Measurements from ENCODE around the gene TOR1AIP2.

Gene TOR1AIP2

DNA sequence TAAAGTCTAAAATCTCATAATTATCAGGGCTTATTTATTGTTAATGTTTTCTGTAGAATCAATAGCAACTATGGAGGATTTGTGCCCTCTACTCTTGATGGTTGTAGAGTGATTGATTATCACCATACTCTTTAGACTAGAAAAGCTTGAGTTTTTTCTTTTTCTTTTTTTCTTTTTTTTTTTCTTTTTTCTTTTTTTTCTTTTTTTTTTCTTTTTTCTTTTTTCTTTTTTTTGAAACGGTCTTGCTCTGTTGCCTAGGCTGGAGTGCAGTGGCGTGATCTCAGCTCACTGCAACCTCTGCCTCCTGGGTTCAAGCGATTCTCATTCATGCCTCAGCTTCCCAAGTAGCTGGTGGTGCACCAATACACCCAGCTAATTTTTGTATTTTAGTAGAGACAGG is 34.2 kb upstream of the TOR1AIP2 start:
- Histone ChIP-seq H3K27ac (ENCODE audit: low read depth, low read length) (no peak overlapping the region), H3K27me3 (ENCODE audit: control insufficient read depth in 5 of 5, insufficient read depth in 4 of 5, low read length in 5 of 5) (no peaks in the 10 kb centered on the region), H3K4me3 (ENCODE audit: low read depth in 1 of 5, low read length in 5 of 5) (no peak overlapping the region), H3K4me1 (ENCODE audit: control insufficient read depth in 5 of 5, insufficient read depth in 5 of 5, low read length in 5 of 5) (no peaks in the 10 kb centered on the region), H3K9me3 (ENCODE audit: control insufficient read depth in 5 of 5, low read length in 5 of 5) (no peaks in the 10 kb centered on the region), H3K9ac (ENCODE audit: low read length in 5 of 5) (no peak overlapping the region), H3K36me3 (ENCODE audit: control insufficient read depth in 5 of 5, insufficient read depth in 5 of 5, low read length in 5 of 5) (peaks cover 21 to 67% (median 51%) of the 10 kb centered on the region in 5 donors)

DNA sequence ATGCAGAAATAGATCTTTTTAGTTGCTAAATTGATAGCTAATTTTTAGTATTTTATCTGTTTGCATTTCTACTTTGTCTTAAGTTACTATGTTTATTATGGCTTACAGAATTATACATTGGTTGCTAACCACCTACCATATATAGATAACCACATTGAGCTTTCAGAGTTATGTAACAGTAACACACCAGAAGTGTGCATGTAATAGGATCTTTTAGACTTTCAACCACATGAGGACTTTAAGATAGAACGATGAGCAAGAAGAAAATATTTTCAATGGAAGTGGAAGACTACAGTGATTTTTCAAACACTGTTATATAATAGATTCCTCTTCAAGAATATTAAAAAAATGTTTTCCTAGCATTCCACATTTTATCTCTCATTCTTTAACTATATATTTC is 33.3 kb upstream of the TOR1AIP2 start:
- H3K4me3 ChIP-seq (ENCODE audit: low read depth in 1 of 5, low read length in 5 of 5), result no peak overlapping the region
- no peak overlapping the region for H3K27ac ChIP-seq (ENCODE audit: low read depth, low read length)
- H3K27me3 ChIP-seq (ENCODE audit: control insufficient read depth in 5 of 5, insufficient read depth in 4 of 5, low read length in 5 of 5), result no peaks in the 10 kb centered on the region
- H3K4me1 ChIP-seq (ENCODE audit: control insufficient read depth in 5 of 5, insufficient read depth in 5 of 5, low read length in 5 of 5), result no peaks in the 10 kb centered on the region
- H3K9me3 ChIP-seq (ENCODE audit: control insufficient read depth in 5 of 5, low read length in 5 of 5), result no peaks in the 10 kb centered on the region
- peaks cover 16 to 59% (median 48%) of the 10 kb centered on the region in 5 donors for H3K36me3 ChIP-seq (ENCODE audit: control insufficient read depth in 5 of 5, insufficient read depth in 5 of 5, low read length in 5 of 5)
- H3K9ac ChIP-seq (ENCODE audit: low read length in 5 of 5), result no peak overlapping the region

DNA sequence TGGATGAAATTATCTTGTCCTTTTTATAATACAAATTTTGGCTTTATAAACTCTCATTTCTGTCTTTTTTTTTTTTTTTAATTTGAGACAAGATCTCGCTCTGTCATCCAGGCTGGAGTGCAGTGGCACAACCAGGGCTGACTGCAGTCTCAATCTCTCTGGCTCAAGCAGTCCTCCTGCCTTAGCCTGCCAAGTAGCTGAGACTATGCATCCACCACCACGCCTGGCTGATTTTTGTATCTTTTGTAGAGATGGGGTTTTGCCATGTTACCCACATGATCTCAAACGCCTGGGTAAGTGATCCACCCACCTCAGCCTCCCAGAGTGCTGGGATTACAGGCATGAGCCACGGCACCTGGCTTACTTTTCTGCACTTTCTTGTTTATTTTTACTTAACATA is 12.0 kb upstream of the TOR1AIP2 start:
- Histone ChIP-seq H3K4me3 (ENCODE audit: low read depth in 1 of 5, low read length in 5 of 5) (no peak overlapping the region), H3K36me3 (ENCODE audit: control insufficient read depth in 5 of 5, insufficient read depth in 5 of 5, low read length in 5 of 5) (peaks cover 32 to 59% (median 36%) of the 10 kb centered on the region in 5 donors), H3K27me3 (ENCODE audit: control insufficient read depth in 5 of 5, insufficient read depth in 4 of 5, low read length in 5 of 5) (no peaks in the 10 kb centered on the region), H3K9me3 (ENCODE audit: control insufficient read depth in 5 of 5, low read length in 5 of 5) (no peaks in the 10 kb centered on the region), H3K4me1 (ENCODE audit: control insufficient read depth in 5 of 5, insufficient read depth in 5 of 5, low read length in 5 of 5) (peaks cover 0 to 23% (median 14%) of the 10 kb centered on the region in 5 donors), H3K9ac (ENCODE audit: low read length in 5 of 5) (no peak overlapping the region), H3K27ac (ENCODE audit: low read depth, low read length) (no peak overlapping the region)

- no peak overlapping the region for H3K4me3 ChIP-seq (ENCODE audit: low read depth in 1 of 5, low read length in 5 of 5)
- no peaks in the 10 kb centered on the region for H3K27me3 ChIP-seq (ENCODE audit: control insufficient read depth in 5 of 5, insufficient read depth in 4 of 5, low read length in 5 of 5)
- H3K27ac ChIP-seq (ENCODE audit: low read depth, low read length), result no peak overlapping the region
- peak overlapping the region in 1 of 5 donors; percentile 26 for H3K9ac ChIP-seq (ENCODE audit: low read length in 5 of 5)
- H3K36me3 ChIP-seq (ENCODE audit: control insufficient read depth in 5 of 5, insufficient read depth in 5 of 5, low read length in 5 of 5), result peaks cover 33 to 48% (median 34%) of the 10 kb centered on the region in 5 donors
- peaks cover 3 to 37% (median 28%) of the 10 kb centered on the region in 5 donors for H3K4me1 ChIP-seq (ENCODE audit: control insufficient read depth in 5 of 5, insufficient read depth in 5 of 5, low read length in 5 of 5)
- no peaks in the 10 kb centered on the region for H3K9me3 ChIP-seq (ENCODE audit: control insufficient read depth in 5 of 5, low read length in 5 of 5)
These were observed 10.5 kb upstream of the TOR1AIP2 start for GRCh38 chr1:179888071-179888470.

DNA sequence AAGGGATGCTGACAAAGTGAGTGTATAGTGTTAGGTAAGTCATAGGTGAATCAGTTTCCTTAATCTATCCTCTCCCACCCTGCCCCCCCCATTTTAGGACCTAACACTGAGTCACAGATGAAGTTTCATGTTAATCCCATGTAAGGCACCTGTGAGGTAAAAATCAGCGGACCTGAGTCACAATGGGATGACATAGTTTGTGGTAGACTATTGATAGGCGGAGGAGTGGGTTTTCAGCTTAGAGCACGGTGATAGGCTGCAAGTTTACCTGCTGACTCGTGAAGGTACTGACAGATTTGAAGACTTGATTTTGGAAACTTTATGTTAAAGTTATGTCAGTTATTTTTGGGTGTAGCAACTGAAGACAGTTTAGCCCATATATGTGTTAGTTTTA is 6.1 kb upstream of the TOR1AIP2 start:
- Histone ChIP-seq H3K27ac (ENCODE audit: low read depth, low read length) (peak overlapping the region; percentile 98), H3K36me3 (ENCODE audit: control insufficient read depth in 5 of 5, insufficient read depth in 5 of 5, low read length in 5 of 5) (peaks cover 5 to 20% (median 16%) of the 10 kb centered on the region in 5 donors), H3K9ac (ENCODE audit: low read length in 5 of 5) (peak overlapping the region; percentile 84 to 98 (median 98)), H3K4me1 (ENCODE audit: control insufficient read depth in 5 of 5, insufficient read depth in 5 of 5, low read length in 5 of 5) (peaks cover 5 to 52% (median 38%) of the 10 kb centered on the region in 5 donors), H3K27me3 (ENCODE audit: control insufficient read depth in 5 of 5, insufficient read depth in 4 of 5, low read length in 5 of 5) (no peaks in the 10 kb centered on the region), H3K9me3 (ENCODE audit: control insufficient read depth in 5 of 5, low read length in 5 of 5) (no peaks in the 10 kb centered on the region), H3K4me3 (ENCODE audit: low read depth in 1 of 5, low read length in 5 of 5) (peak overlapping the region; percentile 76 to 97 (median 96))

- Histone ChIP-seq H3K4me1 (ENCODE audit: control insufficient read depth in 5 of 5, insufficient read depth in 5 of 5, low read length in 5 of 5) (peaks cover 5 to 47% (median 37%) of the 10 kb centered on the region in 5 donors), H3K9me3 (ENCODE audit: control insufficient read depth in 5 of 5, low read length in 5 of 5) (no peaks in the 10 kb centered on the region), H3K27ac (ENCODE audit: low read depth, low read length) (peak overlapping the region; percentile 98), H3K27me3 (ENCODE audit: control insufficient read depth in 5 of 5, insufficient read depth in 4 of 5, low read length in 5 of 5) (no peaks in the 10 kb centered on the region), H3K4me3 (ENCODE audit: low read depth in 1 of 5, low read length in 5 of 5) (peak overlapping the region; percentile 95 to 97 (median 96)), H3K9ac (ENCODE audit: low read length in 5 of 5) (peak overlapping the region; percentile 84 to 98 (median 98)), H3K36me3 (ENCODE audit: control insufficient read depth in 5 of 5, insufficient read depth in 5 of 5, low read length in 5 of 5) (peaks cover 5 to 20% (median 16%) of the 10 kb centered on the region in 5 donors)
These were observed 5.6 kb upstream of the TOR1AIP2 start for GRCh38 chr1:179883040-179883744.

DNA sequence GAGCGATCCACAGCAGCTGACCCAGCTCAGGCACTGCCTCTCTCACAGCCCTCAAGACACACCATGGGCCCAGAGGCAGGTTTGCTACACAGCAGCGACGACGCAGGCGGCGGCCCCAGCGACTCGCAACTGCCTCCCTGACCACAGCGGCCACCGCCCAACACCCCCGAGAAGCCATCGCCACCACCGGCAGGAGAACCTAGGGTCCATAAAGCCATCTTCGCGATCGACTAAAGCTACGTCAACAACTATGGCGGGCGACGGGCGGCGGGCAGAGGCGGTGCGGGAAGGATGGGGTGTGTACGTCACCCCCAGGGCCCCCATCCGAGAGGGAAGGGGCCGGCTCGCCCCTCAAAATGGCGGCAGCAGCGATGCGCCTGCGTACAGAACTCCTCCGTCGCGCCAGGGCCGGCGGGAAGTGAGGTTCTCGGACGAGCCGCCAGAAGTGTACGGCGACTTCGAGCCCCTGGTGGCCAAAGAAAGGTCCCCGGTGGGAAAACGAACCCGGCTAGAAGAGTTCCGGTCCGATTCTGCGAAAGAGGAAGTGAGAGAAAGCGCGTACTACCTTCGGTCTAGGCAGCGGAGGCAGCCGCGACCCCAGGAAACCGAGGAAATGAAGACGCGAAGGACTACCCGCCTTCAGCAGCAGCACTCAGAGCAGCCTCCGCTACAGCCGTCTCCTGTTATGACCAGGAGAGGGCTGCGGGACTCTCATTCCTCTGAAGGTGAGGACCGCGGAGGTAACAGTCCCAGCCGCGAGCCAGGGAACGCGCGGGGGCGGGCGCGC is 4.8 kb upstream of the TOR1AIP2 start, which contains the start of gene TOR1AIP1:
Gene TOR1AIP1 (plus strand): TSS at position 33 of the 787 bp plus-strand sequence. CDS start 218 bp downstream, at position 251.
- Histone ChIP-seq H3K9me3 (ENCODE audit: control insufficient read depth in 5 of 5, low read length in 5 of 5) (no peaks in the 10 kb centered on the region), H3K4me1 (ENCODE audit: control insufficient read depth in 5 of 5, insufficient read depth in 5 of 5, low read length in 5 of 5) (peaks cover 5 to 47% (median 38%) of the 10 kb centered on the region in 5 donors), H3K27ac (ENCODE audit: low read depth, low read length) (peak within 1 kb of the TSS; percentile 98), H3K4me3 (ENCODE audit: low read depth in 1 of 5, low read length in 5 of 5) (peak within 1 kb of the TSS; percentile 95 to 97 (median 96)), H3K9ac (ENCODE audit: low read length in 5 of 5) (peak within 1 kb of the TSS; percentile 84 to 98 (median 98)), H3K27me3 (ENCODE audit: control insufficient read depth in 5 of 5, insufficient read depth in 4 of 5, low read length in 5 of 5) (no peaks in the 10 kb centered on the region), H3K36me3 (ENCODE audit: control insufficient read depth in 5 of 5, insufficient read depth in 5 of 5, low read length in 5 of 5) (peaks cover 5 to 16% (median 14%) of the 10 kb centered on the region in 5 donors)

DNA sequence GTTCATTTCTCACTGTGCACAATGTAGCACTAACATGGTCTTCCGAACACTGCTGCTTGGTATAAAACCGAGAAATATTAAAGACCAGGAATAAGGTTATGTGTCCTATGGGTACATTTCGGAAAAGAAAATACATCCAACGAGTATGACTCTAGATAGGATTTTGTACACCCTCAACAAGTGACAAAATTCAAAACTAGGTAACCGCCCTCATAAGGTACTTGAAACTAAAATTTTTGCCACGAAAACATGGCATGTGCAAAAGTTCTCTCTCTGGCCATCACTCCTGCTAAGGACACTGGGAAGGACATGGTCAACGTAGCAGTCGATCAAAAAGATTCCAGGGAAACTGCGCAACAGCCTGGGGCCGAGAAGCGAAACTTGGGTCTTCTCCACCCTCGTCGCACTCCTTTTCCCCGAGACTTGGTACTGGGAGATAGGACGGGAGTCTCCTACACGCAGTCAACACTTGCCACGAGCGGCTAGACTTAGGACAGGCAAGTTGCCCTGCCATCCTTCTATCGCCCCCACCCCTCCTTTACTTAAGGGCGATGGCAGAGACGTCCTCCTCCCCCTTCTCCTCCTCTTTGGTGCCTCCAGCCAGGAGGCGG is 4.1 kb upstream of the TOR1AIP2 start:
- no peaks in the 10 kb centered on the region for H3K27me3 ChIP-seq (ENCODE audit: control insufficient read depth in 5 of 5, insufficient read depth in 4 of 5, low read length in 5 of 5)
- H3K4me1 ChIP-seq (ENCODE audit: control insufficient read depth in 5 of 5, insufficient read depth in 5 of 5, low read length in 5 of 5), result peaks cover 5 to 48% (median 43%) of the 10 kb centered on the region in 5 donors

GRCh38 chr1:179879797-179880196 is 2.2 kb upstream of the TOR1AIP2 start:
- Histone ChIP-seq H3K4me3 (ENCODE audit: low read depth in 1 of 5, low read length in 5 of 5) (no peak overlapping the region), H3K4me1 (ENCODE audit: control insufficient read depth in 5 of 5, insufficient read depth in 5 of 5, low read length in 5 of 5) (peaks cover 5 to 54% (median 45%) of the 10 kb centered on the region in 5 donors), H3K9me3 (ENCODE audit: control insufficient read depth in 5 of 5, low read length in 5 of 5) (no peaks in the 10 kb centered on the region), H3K27me3 (ENCODE audit: control insufficient read depth in 5 of 5, insufficient read depth in 4 of 5, low read length in 5 of 5) (no peaks in the 10 kb centered on the region), H3K27ac (ENCODE audit: low read depth, low read length) (no peak overlapping the region), H3K36me3 (ENCODE audit: control insufficient read depth in 5 of 5, insufficient read depth in 5 of 5, low read length in 5 of 5) (peaks cover under 1 to 4% (median 3%) of the 10 kb centered on the region in 5 donors), H3K9ac (ENCODE audit: low read length in 5 of 5) (no peak overlapping the region)

More for the DNA sequence above, 4.1 kb upstream of the TOR1AIP2 start:
- Histone ChIP-seq H3K27ac (ENCODE audit: low read depth, low read length) (peak overlapping the region; percentile 98), H3K9me3 (ENCODE audit: control insufficient read depth in 5 of 5, low read length in 5 of 5) (no peaks in the 10 kb centered on the region), H3K9ac (ENCODE audit: low read length in 5 of 5) (peak overlapping the region; percentile 21 to 98 (median 98)), H3K36me3 (ENCODE audit: control insufficient read depth in 5 of 5, insufficient read depth in 5 of 5, low read length in 5 of 5) (peaks cover 5 to 16% (median 14%) of the 10 kb centered on the region in 5 donors), H3K4me3 (ENCODE audit: low read depth in 1 of 5, low read length in 5 of 5) (peak overlapping the region; percentile 95 to 97 (median 96))
